Rectal smooth muscle tissue (tissue), 1 donor: ENCODE data around the gene STAT3.
"Not testable (repeated sequence)": the region's sequence is repeated elsewhere in the genome, so short reads cannot be mapped to it uniquely, and the experiment has no call there.

Source experiments
- H3K27ac ChIP-seq: one replicate; pipeline ENCODE4 v1.7.0; 2013; ENCODE audit warnings: low read depth, low read length, inconsistent platforms
- H3K27me3 ChIP-seq: one replicate; pipeline ENCODE4 v1.7.0; 2013; ENCODE audit warnings: low read length; ENCODE audit not compliant: control insufficient read depth, insufficient read depth
- H3K36me3 ChIP-seq: one replicate; pipeline ENCODE4 v1.7.0; 2013; ENCODE audit warnings: low read length; ENCODE audit not compliant: control insufficient read depth, insufficient read depth
- H3K4me1 ChIP-seq: one replicate; pipeline ENCODE4 v1.7.0; 2013; ENCODE audit warnings: low read length; ENCODE audit not compliant: control insufficient read depth, insufficient read depth
- H3K4me3 ChIP-seq: one replicate; pipeline ENCODE4 v1.7.0; 2013; ENCODE audit warnings: low read length
- H3K9ac ChIP-seq: one replicate; pipeline ENCODE4 v1.7.0; 2013; ENCODE audit warnings: low read length

The STAT3 gene

DNA sequence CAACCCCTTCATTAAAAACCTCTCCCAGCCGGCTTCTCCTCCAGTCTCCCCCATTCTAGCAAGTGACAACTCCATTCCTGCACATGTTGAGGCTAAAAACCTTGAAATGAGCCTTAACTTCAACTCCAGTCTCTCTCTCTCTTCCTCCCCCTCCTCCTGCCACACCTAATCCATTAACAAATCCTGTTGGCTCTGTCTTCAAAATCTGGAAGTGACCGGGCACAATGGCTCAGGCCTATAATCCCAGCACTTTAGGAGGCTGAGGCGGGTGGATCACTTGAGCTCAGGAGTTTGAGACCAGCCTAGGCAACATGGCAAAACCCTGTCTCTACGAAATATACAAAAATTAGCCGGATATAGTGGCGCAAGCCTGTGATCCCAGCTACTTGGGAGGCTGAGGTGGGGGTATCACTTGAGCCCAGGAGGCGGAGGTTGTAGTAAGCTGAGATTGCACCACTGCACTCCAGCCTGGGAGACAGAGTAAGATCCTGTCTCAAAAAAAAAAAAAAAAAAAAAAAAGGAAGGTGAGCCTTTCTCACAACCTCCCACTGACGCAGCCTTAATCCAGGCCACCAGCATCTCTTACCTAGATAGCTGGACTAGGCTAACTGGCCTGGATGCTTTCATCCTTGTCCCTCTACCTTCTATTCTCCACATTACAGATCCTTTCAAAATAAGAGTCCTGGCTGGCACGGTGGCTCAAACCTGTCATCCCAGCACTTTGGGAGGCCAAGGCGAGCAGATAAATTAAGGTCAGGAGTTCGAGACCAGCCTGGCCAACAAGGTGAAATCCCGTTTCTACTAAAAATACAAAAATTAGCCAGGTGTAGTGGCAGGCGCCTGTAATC is 21.8 kb downstream of the STAT3 start:
- not testable (repeated sequence) for H3K36me3 ChIP-seq, H3K27ac ChIP-seq, H3K9ac ChIP-seq, H3K4me3 ChIP-seq, H3K27me3 ChIP-seq
- H3K4me1 ChIP-seq = peaks cover 13% of the 10 kb centered on the region

DNA sequence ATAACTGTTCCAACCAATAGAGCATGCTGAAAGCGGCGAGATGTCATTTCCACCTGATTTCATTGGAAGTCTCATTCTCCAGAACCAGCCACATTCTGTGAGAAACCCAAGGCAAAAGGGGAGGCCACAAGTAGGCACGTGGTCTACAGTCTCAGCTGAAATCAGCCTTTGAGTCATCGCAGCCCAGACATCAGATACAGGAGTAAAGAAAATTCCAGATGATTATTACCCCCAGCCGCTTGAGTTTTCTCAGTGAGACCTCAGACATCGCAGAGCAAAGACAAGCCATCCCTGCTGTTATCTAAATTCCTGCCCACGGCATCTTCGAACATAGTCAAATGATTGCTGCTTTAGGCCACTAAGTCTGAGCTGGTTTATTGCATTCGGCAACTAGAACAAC is 23.1 kb downstream of the STAT3 start:
- H3K27me3 ChIP-seq = no peaks in the 10 kb centered on the region
- no peaks in the 10 kb centered on the region for H3K36me3 ChIP-seq
- no peak overlapping the region for H3K4me3 ChIP-seq
- no peak overlapping the region for H3K27ac ChIP-seq
- H3K4me1 ChIP-seq = peaks cover 11% of the 10 kb centered on the region
- H3K9ac ChIP-seq = no peak overlapping the region

DNA sequence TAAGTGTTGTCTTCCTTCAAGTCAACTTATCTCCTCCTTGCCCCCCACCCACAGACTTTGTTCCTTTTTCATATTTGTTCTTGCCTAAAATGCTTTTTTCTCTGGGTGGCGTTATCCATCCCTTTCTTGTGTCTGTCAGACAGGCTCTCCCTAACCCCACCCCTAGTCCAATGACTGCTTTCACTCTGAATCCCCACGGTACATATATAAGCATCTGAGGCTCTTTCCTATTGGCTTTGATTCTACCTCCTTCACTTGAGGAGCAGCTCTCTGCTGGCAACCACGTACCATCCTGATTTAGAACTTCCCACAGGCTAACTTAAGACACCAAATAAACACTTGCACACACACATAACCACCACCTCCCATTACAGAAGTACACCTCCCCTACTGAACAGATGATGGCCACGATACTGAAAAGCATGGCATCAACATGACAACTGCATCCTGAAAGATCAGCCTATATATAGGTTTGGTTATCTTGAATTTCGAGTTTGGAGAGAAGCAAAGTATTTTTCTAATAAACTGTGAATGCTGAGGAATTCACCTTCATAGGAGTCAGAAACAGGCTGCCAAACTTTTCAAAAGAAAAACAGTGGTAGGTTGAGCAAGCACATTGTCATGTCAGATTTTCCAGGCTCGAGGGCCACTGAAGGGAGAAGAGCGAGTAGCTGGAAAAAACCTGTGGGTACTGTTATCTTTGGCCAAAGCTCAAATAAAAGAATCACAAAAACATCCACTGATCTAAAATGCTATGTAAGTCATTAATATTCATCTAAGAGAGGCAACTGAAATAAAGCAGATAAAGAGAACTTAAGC is 24.3 kb downstream of the STAT3 start:
- Histone ChIP-seq H3K27ac (peak overlapping the region; percentile 4), H3K36me3 (no peaks in the 10 kb centered on the region), H3K4me1 (peaks cover 11% of the 10 kb centered on the region), H3K4me3 (no peak overlapping the region), H3K9ac (no peak overlapping the region), H3K27me3 (no peaks in the 10 kb centered on the region)

- Histone ChIP-seq H3K27ac (no peak overlapping the region), H3K4me1 (peaks cover 11% of the 10 kb centered on the region), H3K36me3 (no peaks in the 10 kb centered on the region), H3K4me3 (no peak overlapping the region), H3K9ac (no peak overlapping the region), H3K27me3 (no peaks in the 10 kb centered on the region)
Measured at GRCh38 chr17:42363231-42363630, 25.0 kb downstream of the STAT3 start.

DNA sequence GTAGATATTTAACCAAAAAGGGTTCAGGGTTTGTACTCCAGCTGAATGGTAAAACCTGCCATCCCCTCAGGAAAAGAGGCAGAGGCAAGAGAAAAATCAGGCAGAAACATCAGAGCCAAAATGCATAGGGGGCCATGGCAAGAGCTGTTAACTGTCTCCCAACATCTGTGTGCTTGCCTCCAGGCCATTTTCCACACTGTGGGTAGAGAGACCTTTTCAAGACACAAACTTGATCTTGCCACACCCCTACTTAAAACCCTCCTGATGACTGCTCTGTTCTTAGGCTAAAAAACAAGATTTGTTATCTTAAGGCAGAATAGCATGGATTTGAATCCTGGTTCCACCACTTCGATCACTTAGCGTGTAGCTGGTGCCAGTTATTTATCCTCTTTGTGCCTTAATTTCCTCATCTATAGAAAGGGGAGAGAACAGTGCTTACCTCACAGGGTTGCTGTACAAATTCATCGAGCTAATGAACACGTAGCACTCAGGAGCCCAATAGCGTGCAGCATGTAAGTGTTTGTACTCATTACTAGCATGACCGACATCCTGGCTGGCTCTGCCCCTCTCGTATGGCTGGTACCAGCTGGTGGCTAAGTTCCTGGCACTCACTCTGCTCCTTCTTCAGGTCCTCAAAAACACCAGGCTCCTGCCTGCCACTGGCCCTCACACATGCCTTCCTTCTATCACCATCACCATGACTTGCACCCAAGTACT is 25.8 kb downstream of the STAT3 start:
- no peaks in the 10 kb centered on the region for H3K27me3 ChIP-seq
- H3K4me1 ChIP-seq = peaks cover 11% of the 10 kb centered on the region
- no peak overlapping the region for H3K27ac ChIP-seq
- no peak overlapping the region for H3K9ac ChIP-seq
- no peaks in the 10 kb centered on the region for H3K36me3 ChIP-seq
- no peak overlapping the region for H3K4me3 ChIP-seq

GRCh38 chr17:42361781-42362186 is 26.5 kb downstream of the STAT3 start:
- H3K27me3 ChIP-seq = no peaks in the 10 kb centered on the region
- no peak overlapping the region for H3K9ac ChIP-seq
- no peak overlapping the region for H3K27ac ChIP-seq
- peaks cover 11% of the 10 kb centered on the region for H3K4me1 ChIP-seq
- H3K36me3 ChIP-seq = no peaks in the 10 kb centered on the region
- no peak overlapping the region for H3K4me3 ChIP-seq

DNA sequence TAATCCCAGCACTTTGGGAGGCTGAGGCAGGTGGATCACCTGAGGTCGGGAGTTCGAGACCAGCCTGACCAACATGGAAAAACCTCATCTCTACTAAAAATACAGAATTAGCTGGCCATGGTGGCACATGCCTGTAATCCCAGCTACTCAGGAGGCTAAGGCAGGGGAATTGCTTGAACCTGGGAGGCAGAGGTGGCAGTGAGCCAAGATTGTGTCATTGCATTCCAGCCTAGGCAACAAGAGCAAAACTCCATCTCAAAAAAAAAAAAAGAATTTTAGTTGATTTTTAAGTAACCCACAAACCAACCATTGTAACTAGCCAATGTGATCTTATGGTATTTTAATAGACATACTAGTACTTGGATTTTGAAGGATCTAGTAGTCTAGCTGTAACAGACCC is 27.9 kb downstream of the STAT3 start:
- not testable (repeated sequence) for H3K27ac ChIP-seq

DNA sequence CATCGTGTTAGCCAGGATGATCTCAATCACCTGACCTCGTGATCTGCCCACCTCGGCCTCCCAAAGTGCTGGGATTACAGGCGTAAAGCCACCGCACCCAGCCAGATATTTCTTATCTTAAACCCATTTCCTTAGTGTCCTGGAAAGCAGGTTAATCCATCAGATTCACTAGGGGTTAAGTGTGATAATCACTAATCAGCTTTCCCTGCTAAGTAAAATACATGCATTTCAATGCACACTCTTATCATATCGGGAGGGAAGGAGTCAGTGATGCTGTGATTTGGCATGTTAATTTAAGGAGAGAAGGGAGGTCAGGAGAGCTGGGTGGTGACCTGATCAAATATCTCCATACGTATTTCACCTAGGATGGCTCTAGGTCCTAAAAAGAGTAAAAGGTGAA is 29.1 kb downstream of the STAT3 start:
- H3K4me1 ChIP-seq = peaks cover 9% of the 10 kb centered on the region
- no peaks in the 10 kb centered on the region for H3K36me3 ChIP-seq

More for the DNA sequence above, 27.9 kb downstream of the STAT3 start:
- peaks cover 11% of the 10 kb centered on the region for H3K4me1 ChIP-seq
- H3K4me3 ChIP-seq, H3K36me3 ChIP-seq, H3K27me3 ChIP-seq, H3K9ac ChIP-seq: not testable (repeated sequence)

DNA sequence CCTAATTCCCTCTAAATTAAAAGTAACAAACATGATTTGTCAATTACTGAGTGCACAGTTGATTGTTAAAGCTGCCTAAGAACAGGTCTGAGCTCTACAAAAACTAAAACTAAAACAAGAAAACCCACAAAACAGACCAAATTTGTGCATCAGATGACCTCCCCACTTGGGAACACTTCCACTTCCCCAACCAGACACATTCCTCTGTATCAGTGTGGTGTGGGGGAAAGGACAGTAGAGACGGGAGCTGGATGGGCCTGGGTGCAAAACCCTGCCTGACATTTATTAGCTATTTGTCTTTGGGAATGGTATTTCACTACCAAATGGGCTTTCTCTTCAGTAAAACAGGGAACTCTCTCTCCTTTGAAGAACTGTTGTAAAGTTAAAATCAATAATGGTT is 29.8 kb downstream of the STAT3 start:
- no peak overlapping the region for H3K9ac ChIP-seq
- peaks cover 4% of the 10 kb centered on the region for H3K4me1 ChIP-seq
- no peaks in the 10 kb centered on the region for H3K27me3 ChIP-seq
- no peak overlapping the region for H3K27ac ChIP-seq
- no peaks in the 10 kb centered on the region for H3K36me3 ChIP-seq
- H3K4me3 ChIP-seq = no peak overlapping the region

More for the DNA sequence above, 29.1 kb downstream of the STAT3 start:
- no peaks in the 10 kb centered on the region for H3K27me3 ChIP-seq
- H3K4me3 ChIP-seq = no peak overlapping the region
- no peak overlapping the region for H3K9ac ChIP-seq
- H3K27ac ChIP-seq = no peak overlapping the region

- Histone ChIP-seq H3K27ac (no peak overlapping the region), H3K27me3 (no peaks in the 10 kb centered on the region), H3K4me1 (no peaks in the 10 kb centered on the region), H3K9ac (no peak overlapping the region), H3K4me3 (no peak overlapping the region), H3K36me3 (no peaks in the 10 kb centered on the region)
Measured at GRCh38 chr17:42354956-42355843, 33.0 kb downstream of the STAT3 start.

DNA sequence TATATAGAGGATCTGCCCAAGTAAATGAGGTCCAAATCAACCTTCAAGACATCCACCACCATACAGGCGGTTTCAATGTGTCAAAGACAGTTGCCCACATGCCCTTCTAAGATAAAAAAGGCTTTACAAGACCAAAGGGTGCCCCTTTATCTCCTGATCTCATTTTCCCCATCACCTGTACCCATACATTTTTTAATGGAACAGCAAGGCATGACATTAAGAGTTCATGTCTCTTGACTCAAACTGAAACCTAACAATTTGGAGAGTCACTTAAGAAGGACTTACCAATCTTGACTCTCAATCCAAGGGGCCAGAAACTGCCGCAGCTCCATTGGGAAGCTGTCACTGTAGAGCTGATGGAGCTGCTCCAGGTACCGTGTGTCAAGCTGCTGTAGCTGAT is 40.1 kb downstream of the STAT3 start:
- Histone ChIP-seq H3K27ac (no peak overlapping the region), H3K4me1 (peaks cover 15% of the 10 kb centered on the region), H3K36me3 (peaks cover 13% of the 10 kb centered on the region)

More for the DNA sequence above, 40.1 kb downstream of the STAT3 start:
- Histone ChIP-seq H3K4me3 (no peak overlapping the region), H3K27me3 (no peaks in the 10 kb centered on the region), H3K9ac (no peak overlapping the region)
